KOPT-K1 (cell line): ENCODE results near the gene LSM4.

ENCODE experiments used
- H3K27ac ChIP-seq: fragments of 200-600 bp; sonication (generic); 2 replicates; pipeline ENCODE4 v1.5.1; 2016; ENCODE audit warnings: antibody characterized with exemption, mild to moderate bottlenecking, low read depth, low read length; ENCODE audit not compliant: poor library complexity, severe bottlenecking
- H3K36me3 ChIP-seq: fragments of 200-600 bp; sonication (generic); 2 replicates; pipeline ENCODE4 v1.5.1; 2017; ENCODE audit warnings: antibody characterized with exemption, mild to moderate bottlenecking, low read length, moderate library complexity; ENCODE audit not compliant: insufficient read depth
- H3K9me3 ChIP-seq: fragments of 200-600 bp; sonication (generic); 2 replicates; pipeline ENCODE4 v1.5.1; 2017; ENCODE audit warnings: antibody characterized with exemption, low read length, mild to moderate bottlenecking; ENCODE audit not compliant: insufficient read depth, poor library complexity, severe bottlenecking

The LSM4 gene

DNA sequence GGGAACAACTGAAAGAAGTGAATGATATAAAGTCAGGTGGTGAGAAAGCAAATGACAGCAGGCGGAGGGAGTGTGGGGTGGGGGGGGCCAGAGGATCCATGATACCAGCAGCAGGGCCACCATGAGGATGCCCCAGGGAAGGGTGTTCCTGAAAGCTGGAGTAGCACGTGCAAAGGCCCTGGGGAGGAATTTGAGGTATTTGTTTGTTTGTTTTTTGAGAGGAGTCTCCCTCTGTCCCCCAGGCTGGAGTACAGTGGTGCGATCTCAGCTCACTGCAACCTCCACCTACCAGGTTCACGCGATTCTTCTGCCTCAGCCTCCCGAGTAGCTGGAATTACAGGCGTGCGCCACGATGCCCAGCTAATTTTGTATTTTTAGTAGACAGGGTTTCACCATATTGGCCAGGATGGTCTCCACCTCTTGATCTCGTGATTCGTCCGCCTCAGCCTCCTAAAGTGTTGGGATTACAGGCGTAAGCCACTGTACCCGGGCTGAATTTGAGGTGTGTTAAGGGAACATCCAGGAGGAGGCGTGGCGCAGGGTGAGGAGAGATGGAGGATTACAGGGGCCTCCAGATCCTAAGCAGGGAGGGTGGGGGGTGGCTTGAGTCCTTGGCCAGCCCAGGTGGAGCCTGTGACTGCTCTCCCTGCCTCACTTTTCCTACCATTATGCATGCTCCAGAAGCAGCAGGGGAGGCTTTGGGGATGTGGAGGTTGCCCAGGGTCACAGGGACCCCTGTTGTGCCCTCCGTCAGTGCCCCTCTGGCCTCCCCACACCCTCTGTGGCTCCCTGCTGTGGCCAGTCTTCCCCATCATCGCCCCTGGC lies 29.0 kb downstream of the LSM4 start:
- H3K36me3 ChIP-seq, result no peaks in the 10 kb centered on the region
- no peaks in the 10 kb centered on the region for H3K9me3 ChIP-seq
- H3K27ac ChIP-seq, result peak overlapping the region; percentile 99

DNA sequence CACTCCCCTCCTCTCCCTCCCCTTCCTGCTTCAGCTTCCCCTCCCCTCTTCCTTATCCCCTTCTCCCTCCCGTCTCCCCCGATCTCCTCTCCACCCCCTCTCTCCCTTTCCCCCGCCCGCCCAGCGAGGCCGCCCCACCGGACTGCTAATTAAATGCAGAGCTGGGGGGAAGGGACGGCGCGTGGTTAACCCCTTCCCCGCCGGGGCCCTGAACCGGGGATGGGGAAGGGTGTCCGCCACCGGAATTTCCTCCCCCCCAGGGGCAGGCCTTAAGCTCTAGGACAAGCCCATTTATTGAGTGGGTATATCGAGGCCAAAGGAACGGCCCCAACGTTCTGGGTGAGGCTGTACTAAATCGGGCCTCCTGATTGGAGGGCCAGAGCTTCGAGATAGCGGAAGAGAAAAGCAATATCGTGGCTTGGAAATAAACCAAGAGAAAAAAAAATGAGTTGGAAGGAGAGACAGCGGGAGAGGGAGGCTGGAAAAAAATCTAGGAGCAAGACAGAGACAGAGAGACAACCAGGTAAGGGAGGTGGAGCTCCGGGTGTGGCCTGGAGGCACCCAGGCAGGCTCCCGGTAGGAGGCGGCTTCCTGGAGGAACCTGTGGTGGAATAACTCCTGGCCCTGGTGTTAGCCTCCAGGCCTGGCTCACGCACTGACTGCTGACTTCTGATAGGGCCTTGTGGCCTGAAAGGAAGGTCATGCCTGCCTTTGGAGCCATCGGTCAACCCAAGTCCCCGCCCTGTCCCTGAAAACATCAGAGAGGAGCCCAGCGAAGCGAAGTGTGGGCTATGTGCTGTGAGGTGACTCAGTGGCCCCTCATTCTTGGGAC lies 29.9 kb downstream of the LSM4 start:
- no peaks in the 10 kb centered on the region for H3K36me3 ChIP-seq
- H3K27ac ChIP-seq, result peak overlapping the region; percentile 99
- H3K9me3 ChIP-seq, result no peaks in the 10 kb centered on the region

DNA sequence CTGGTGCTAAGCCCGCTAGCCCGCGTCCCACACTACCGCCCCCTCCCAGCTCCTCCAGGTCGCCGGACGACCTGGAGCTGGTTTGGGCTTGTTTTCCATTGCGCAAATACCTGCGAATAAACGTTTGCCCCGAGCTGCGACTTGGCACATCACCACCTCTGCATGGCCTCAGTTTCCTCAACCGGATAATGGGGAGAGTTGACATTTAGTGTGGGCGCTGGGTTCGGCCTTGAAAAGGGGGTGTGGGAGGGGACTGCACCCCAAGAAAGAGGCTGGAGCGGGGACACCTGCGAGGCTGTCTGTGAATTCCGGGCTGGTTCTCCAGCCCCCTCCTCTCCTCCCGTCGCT lies 30.4 kb downstream of the LSM4 start:
- H3K27ac ChIP-seq, result peak overlapping the region; percentile 99
- H3K9me3 ChIP-seq, result no peaks in the 10 kb centered on the region
- H3K36me3 ChIP-seq, result no peaks in the 10 kb centered on the region

DNA sequence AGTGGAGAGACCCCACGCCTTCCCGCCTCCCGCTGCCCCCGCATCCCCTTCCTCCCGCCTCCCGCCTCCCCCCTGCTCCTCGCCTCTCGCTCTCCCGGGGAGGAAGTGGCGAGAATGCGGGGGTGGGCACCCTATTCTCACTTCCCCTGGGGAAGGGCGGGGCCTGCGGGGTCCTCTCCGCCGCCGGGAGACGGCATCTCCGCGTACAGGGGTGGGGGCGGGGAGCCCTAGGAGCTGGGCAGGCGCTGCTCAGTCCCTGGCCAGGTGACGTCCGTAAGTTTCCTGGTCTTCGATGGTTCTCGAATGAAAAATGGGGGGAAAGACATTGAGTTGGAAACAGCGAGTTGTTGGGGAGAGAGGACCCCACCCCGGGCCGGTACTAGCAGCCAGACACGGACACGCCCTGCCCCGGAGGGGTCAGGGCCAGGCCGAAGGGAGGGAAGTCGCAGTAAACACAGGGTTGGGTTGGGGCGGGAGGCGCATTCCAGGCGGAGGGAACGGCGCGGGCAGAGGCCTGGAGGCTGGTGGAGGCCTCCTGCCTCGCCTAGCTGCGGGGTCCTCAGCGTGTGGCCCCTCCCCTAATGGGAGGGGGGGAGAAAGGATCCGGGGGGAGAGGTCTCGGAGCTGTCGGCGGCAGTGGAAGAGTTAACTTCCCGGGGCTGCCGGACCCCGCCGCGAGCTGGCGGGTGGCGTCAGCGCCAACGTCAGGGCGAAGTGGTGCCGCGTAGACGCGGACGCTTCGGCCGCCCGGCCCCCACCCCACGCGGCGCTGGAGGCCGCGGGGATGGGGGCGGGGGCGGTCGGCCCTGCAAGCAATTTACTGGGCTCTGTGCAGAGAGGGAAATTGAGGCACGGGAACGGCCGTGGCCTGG lies 31.1 kb downstream of the LSM4 start:
- Histone ChIP-seq H3K9me3 (no peaks in the 10 kb centered on the region), H3K27ac (peak overlapping the region; percentile 99)

DNA sequence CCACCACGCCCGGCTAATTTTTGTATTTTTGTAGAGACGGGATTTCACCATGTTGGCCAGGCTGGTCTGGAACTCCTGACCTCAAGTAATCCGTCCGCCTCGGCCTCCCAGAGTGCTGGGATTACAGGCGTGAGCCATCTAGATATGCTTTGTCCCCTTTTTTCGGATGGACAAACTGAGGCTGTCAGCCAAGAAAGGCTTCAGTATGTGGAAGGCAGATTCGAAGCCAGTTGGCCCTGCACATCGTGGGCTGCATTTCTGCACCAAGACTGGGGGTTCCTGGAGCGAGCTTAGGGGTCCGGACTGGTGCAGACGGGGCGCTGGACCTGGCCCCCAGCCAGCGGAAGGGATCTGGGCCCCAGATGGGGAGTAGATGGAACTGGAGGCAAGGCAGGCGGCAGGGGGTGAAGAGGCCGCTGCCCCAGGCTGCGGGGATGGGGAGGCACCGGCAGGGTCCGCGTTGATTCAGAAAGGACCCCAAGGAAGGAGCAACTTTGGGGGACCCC lies 31.8 kb downstream of the LSM4 start:
- Histone ChIP-seq H3K36me3 (no peaks in the 10 kb centered on the region), H3K27ac (peak overlapping the region; percentile 99), H3K9me3 (no peaks in the 10 kb centered on the region)

More for the DNA sequence above, 31.1 kb downstream of the LSM4 start:
- no peaks in the 10 kb centered on the region for H3K36me3 ChIP-seq

DNA sequence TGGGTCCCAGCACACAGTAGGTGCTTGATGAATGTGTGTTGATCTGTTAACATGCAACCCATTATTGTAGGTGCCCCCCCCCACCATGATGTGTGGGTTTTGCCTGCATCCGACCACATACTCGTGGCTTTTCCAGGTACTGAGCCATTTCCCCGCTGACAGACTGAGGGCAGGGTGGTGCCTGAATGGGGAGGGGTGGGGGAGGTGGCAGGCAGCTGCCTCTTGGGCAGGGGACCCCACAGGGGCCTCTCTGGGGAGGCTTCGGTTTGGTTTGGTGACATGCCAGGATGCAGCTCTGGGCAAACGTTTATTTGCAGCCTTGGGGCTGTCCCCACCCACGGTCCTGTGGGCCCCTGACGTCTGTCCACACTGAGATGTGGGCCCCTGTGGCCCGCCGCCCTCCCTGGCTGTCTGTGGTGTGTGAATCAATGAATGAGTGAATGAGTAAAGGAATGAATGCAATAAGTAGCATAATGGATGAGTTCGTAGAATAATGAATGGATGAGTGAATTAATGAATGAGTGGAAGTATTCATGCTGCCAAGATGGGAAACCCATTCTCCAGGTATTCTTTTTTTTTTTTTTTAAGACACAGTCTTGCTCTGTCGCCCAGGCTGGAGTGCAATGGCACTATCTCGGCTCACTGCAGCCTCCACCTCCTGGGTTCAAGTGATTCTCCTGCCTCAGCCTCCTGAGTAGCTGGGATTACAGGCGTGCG lies 32.4 kb downstream of the LSM4 start:
- Histone ChIP-seq H3K36me3 (no peaks in the 10 kb centered on the region), H3K9me3 (no peaks in the 10 kb centered on the region), H3K27ac (peak overlapping the region; percentile 99)

DNA sequence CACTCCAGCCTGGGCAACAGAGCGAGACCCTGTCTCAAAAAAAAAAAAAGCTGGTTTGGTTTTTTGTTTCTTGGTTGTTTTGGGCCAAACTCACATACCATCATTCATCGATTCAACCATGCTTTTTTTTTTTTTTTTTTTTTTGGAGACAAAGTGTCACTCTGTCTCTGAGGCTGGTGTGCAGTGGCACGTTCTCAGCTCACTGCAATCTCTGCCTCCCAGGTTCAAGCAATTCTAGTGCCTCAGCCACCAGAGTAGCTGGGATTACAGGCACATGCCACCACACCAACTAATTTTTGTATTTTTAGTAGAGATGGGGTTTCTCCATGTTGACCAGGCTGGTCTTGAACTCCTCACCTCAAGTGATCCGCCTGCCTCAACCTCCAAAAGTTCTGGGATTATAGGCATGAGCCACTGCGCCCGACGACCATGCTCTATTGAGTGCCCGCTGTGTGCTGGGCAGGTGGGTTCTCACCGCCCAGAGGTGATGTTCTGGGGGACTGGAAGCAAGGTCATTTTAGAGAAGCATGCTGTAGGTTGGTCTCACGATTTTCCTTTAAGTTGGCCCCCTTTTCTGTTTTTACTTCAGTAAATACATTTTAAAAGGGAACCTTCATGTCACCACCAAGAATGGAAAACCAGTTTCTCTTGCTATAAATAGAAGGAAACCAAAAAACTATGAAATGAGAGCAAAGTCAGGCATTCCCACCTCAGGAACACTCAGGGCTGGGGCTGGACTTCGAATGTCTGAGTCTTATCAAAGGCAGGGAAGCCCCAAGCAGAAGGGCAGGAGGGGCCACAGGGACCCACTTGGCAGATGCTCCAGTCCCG lies 33.2 kb downstream of the LSM4 start:
- Histone ChIP-seq H3K9me3 (no peaks in the 10 kb centered on the region), H3K36me3 (no peaks in the 10 kb centered on the region), H3K27ac (peak overlapping the region; percentile 99)

DNA sequence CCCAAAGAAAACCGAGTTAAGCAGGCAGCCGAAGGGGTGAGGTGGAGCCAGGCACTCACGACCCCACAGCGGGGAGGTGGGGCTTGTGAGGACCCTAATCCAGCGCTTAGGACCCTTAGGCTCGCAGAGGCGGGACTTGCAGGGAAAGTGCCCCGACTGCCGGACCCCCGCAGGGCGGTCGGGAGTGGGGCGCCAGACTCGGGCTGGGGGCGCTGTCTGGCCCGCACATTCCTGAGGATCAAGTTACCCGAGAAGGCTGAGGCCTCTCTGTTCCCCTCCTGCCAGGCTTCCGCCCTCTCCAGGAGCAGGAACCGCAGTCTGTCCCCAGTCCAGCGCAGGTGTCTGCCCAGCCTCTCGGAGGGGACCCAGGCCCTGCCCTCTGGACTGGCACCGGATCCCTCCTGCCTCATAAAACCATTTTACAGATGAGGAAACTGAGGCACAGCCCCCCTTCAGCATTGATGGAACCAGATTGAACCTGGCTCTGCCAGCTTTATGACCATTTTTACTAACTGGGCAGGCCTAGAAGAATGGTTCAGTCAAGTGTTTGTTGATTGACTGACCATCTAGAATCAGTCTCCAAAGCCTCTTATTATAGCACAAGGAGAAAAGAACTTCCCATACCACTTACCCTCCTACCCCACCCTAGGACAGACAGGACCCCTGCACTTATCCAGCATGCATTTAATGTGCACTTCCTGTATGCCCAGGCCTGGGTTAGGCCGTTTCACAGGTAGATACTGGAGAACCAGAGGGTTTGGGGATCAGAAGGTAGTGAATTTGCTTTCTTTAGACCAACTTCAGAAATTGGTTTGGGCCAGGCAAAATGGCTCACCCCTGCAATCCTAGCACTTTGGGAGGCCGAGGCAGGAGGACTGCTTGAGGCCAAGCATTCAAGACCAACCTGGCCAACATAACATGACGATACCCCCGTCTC lies 34.8 kb downstream of the LSM4 start:
- peak overlapping the region; percentile 30 for H3K27ac ChIP-seq
- no peaks in the 10 kb centered on the region for H3K36me3 ChIP-seq
- H3K9me3 ChIP-seq, result no peaks in the 10 kb centered on the region

DNA sequence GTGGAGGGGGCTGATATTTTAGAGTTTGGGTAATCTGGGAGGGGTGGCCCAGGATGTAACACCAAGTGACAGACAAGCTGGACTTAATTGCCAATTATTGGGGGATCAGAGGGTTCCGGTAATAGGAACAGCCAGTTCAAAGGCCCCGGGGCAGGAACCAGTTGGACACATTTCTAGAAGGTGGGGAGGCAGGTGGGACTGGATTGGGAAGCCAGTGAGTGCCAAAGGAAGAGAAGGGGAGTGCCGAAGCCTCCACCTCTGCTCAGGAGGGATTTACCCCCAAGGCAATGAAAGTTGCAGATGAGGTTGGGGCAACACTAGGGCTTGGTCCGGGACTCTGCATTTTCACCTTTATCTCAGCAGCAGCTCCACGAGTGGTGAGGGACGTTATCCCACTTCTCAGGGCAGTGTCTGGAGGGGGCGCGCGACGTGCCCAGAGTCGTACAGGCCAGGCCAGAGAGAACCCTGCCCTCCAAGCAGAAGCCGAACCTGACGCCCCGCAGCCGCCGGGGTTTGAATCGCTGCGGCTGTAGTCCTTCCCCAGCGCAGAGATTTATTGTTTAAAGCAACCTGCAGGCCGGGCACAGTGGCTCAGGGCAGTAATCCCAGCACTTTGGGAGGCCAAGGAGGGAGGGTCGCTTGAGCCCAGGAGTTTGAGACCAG lies 35.8 kb downstream of the LSM4 start:
- H3K27ac ChIP-seq, result peak overlapping the region; percentile 17
- H3K36me3 ChIP-seq, result no peaks in the 10 kb centered on the region
- H3K9me3 ChIP-seq, result no peaks in the 10 kb centered on the region

DNA sequence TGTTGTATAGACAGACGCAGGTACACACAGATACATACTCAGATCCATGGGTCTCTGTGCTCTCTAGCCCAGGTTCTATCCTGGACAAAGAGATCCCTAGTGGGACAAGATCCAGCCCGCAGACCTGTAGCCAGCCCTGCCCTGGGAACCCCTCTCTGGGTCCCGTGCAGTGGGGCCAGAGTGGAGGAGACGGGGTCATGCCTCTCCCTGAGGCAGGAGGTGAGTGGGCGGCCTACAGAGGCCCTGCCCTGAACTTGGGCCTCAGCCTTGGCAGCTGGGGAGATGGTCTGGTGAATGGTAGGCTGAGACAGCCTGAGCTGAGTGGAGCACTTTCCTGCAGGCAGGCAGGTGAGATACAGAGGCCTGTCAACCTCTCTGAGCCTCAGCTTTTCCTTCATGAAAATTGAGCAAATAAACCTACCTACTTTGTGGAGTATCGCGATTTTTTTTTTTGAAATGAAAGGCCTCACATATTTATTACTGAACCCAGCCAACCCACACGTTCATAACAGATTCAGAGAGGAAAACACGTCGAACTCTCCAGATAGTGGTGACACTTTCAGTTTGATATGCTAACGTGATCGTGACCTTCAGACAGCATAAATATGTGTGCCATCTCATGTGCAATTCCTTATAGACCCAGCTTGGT lies 38.0 kb downstream of the LSM4 start:
- Histone ChIP-seq H3K9me3 (no peaks in the 10 kb centered on the region), H3K27ac (peak overlapping the region; percentile 76), H3K36me3 (no peaks in the 10 kb centered on the region)

DNA sequence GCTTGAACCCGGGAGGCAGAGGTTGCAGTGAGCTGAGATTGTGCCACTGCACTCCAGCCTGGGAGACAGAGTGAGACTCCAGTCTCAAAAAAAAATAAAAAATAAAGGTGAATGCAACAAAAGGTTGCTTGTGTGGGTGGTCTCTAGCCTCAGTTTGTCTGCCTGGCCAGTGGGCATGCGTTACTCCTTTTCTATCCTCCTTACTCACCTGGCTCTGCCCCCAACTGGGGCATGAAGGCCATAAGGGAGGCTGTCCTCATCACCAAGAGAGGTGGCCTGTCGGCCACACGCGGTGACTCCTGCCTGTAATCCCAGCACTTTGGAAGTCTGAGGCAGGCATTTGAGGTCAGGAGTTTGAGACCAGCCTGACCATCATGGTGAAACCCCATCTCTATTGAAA lies 39.5 kb downstream of the LSM4 start:
- H3K36me3 ChIP-seq, result peaks cover 10% of the 10 kb centered on the region
- H3K27ac ChIP-seq, result no peak overlapping the region
- no peaks in the 10 kb centered on the region for H3K9me3 ChIP-seq

DNA sequence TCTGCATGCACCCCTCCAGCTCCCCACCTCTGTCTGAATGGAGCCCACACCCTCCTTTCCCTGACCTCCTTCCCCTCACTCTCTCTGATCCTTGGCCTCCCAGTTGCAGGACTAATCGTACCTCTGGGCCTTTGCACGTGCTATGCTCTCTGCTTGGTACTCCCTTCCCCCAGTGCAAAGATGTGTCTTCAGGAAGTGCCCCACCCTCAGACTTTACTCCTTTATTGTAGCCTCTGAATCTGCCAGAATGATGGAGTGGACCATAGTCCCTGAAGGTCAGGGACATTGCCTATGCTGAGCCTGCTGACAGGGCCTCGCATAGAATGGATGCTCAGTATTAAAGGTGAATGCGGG lies 40.1 kb downstream of the LSM4 start:
- Histone ChIP-seq H3K36me3 (peaks cover 16% of the 10 kb centered on the region), H3K27ac (peak overlapping the region; percentile 98)

More for the DNA sequence above, 40.1 kb downstream of the LSM4 start:
- no peaks in the 10 kb centered on the region for H3K9me3 ChIP-seq
